ENCODE results near the gene CES4A. TPM values are rescaled to one million over a fixed set of nuclear protein-coding genes. Genes with fewer than 3 reads are reported as not detected.

Gene CES4A
- polyA plus RNA-seq, 1 of the 3 experiments (the other 2 are of a cell fraction) = 7.3 TPM

- 70% methylated on average over 10 of the region's 10 CpGs for WGBS (ENCODE audit: low lambda C conversion rate)
- CTCF ChIA-PET = interaction anchor here (1.3 to 3.6 kb wide), 8 partner anchors 10 to 203 kb away, joined by 3 to 14 read pairs (median 4); partner anchors contain the start of gene CES3
- no peak for DNase-seq
- H3K9me2 ChIP-seq = no peaks in the 10 kb centered on the region
- no peak overlapping the region for H3K4me2 ChIP-seq
- no peaks in the 10 kb centered on the region for H3K4me1 ChIP-seq (ENCODE audit: control insufficient read depth in 1 of 2, insufficient read depth in 2 of 2, low read depth in 1 of 2, low read length in 1 of 2)
- H3K27me3 ChIP-seq (ENCODE audit: insufficient read depth) = no peaks in the 10 kb centered on the region
- no peaks in the 10 kb centered on the region for H4K20me1 ChIP-seq (ENCODE audit: insufficient read depth)
- POLR2A ChIA-PET = no interaction called here
- no peaks in the 10 kb centered on the region for H3F3A ChIP-seq (replicated peaks; ENCODE audit: insufficient read depth)
- no peak overlapping the region for H3K27ac ChIP-seq (ENCODE audit: low read depth in 2 of 2, low read length in 1 of 2)
- no peak overlapping the region for H3K9ac ChIP-seq
- H3K4me3 ChIP-seq (ENCODE audit: low read depth in 2 of 2, low read length in 1 of 2) = no peak overlapping the region
- H2AFZ ChIP-seq (ENCODE audit: low read depth) = no peak overlapping the region
- no peaks in the 10 kb centered on the region for H3K9me3 ChIP-seq
- H3K79me2 ChIP-seq (ENCODE audit: insufficient read depth) = no peaks in the 10 kb centered on the region
- no peaks in the 10 kb centered on the region for H3K36me3 ChIP-seq (replicated peaks in 1 of 2; ENCODE audit: control insufficient read depth in 1 of 2, insufficient read depth in 2 of 2, low read length in 1 of 2)
- TF ChIP-seq FOXM1 (IDR thresholded peaks at IDR 0.05; ENCODE audit: low read depth) (no peak), EP300 (IDR thresholded peaks at IDR 0.05; ENCODE audit: borderline replicate concordance in 1 of 2, low read depth in 1 of 2, low read length in 1 of 2) (no peak), ZBTB33 (IDR thresholded peaks at IDR 0.05; ENCODE audit: borderline replicate concordance, low read depth) (no peak), SMC3 (IDR thresholded peaks at IDR 0.05; ENCODE audit: low read depth, low read length) (no peak), REST (IDR thresholded peaks at IDR 0.05; ENCODE audit: low read depth, low read length) (no peak), RXRA (IDR thresholded peaks at IDR 0.05; ENCODE audit: borderline replicate concordance, low read depth) (no peak), RAD21 (IDR thresholded peaks at IDR 0.05; ENCODE audit: low read length) (no peak), CTCF (IDR thresholded peaks at IDR 0.05) (no peak), GATA2 (CRISPR knock-in tag; IDR thresholded peaks at IDR 0.05) (no peak), JUND (IDR thresholded peaks at IDR 0.05) (no peak), ELF1 (IDR thresholded peaks at IDR 0.05) (no peak)
These were observed 17.3 kb upstream of the CES4A start for GRCh38 chr16:66970775-66971720.
